Thyroid gland (tissue), 4 donors: ENCODE results near the gene PDZD2. TPM values are rescaled to one million over a fixed set of nuclear protein-coding genes. Genes with fewer than 3 reads are reported as not detected.

Source experiments
- DNase-seq, 2 donors: peaks; one replicate each; pipeline ENCODE4 v3.0.0-alpha.2; 2019
- H3K27ac ChIP-seq, 3 donors: fragments of 200-600 bp; sonication (generic); 1 replicate in 2 of 3; 2 replicates in 1 of 3; pipeline ENCODE4 v1.5.1; 2016 to 2019; ENCODE audit warnings: mild to moderate bottlenecking in 1 of 3, moderate library complexity in 1 of 3
- H3K27me3 ChIP-seq: fragments of 200-600 bp; sonication (generic); one replicate; pipeline ENCODE4 v1.5.1; 2019
- H3K36me3 ChIP-seq, 2 donors: fragments of 200-600 bp; sonication (generic); one replicate each; pipeline ENCODE4 v1.5.1; 2016 to 2019
- H3K4me1 ChIP-seq, 2 donors: fragments of 200-600 bp; sonication (generic); one replicate each; pipeline ENCODE4 v1.5.1; 2017 to 2019
- H3K4me3 ChIP-seq, 3 donors: fragments of 200-600 bp; sonication (generic); replicated peaks in 1 of 3; 1 replicate in 2 of 3; 2 replicates in 1 of 3; pipeline ENCODE4 v1.5.1; 2016; ENCODE audit warnings: mild to moderate bottlenecking in 1 of 3
- H3K9me3 ChIP-seq: fragments of 200-600 bp; sonication (generic); one replicate; pipeline ENCODE4 v1.5.1; 2017
- CTCF ChIP-seq, 6 experiments: fragments of 200-600 bp in 3 of 6; fragments of 450-650 bp in 3 of 6; sonication (generic) in 3 of 6; IDR thresholded peaks; one replicate each; pipeline ENCODE4 v1.5.1; 2016 to 2019; ENCODE audit warnings: antibody characterized with exemption in 6 of 6, mild to moderate bottlenecking in 2 of 6, inconsistent platforms in 1 of 6, moderate library complexity in 1 of 6
- POLR2A ChIP-seq, 2 donors: fragments of 450-650 bp; IDR thresholded peaks; one replicate each; pipeline ENCODE4 v1.6.1; 2017; ENCODE audit warnings: antibody characterized with exemption in 2 of 2, mild to moderate bottlenecking in 2 of 2, moderate library complexity in 1 of 2
- WGBS, 2 donors: methylation state at CpG; one replicate each; pipeline ENCODE4 v1.1.5; 2017; 5-methylcytosine and 5-hydroxymethylcytosine counted together
- intact Hi-C: fragments of 100-400 bp; cut with DNase I; formaldehyde crosslinking; loops from one replicate; pipeline ENCODE4 v1.15.1; 2023
- total RNA-seq, 4 donors: library from RNA; depleted of rRNA; stranded (reverse); fragments of >200 nt; gene quantifications; one replicate each; pipeline ENCODE4 v1.2.3, GENCODE V29; 2016

The PDZD2 gene
- total RNA-seq, 4 donors from 2014 or later: 1.8 to 4.5 (median 3.9) TPM

- WGBS, 2 donors: 79 to 91% methylated on average over 7 to 8 of the region's 8 CpGs
- TF ChIP-seq CTCF (IDR thresholded peaks at IDR 0.05) (no peak), POLR2A (IDR thresholded peaks at IDR 0.05) (no peak)
- Histone ChIP-seq H3K27me3 (no peaks in the 10 kb centered on the region), H3K4me1 (peaks cover 0 to 3% of the 10 kb centered on the region in 2 donors), H3K9me3 (no peaks in the 10 kb centered on the region), H3K27ac (no peak overlapping the region), H3K36me3 (peaks cover 25 to 36% of the 10 kb centered on the region in 2 donors), H3K4me3 (no peak overlapping the region)
- no peak for DNase-seq
- intact Hi-C loops: no loop called here
These were observed 461.9 kb downstream of the PDZD2 start for GRCh38 chr5:32100691-32101302.

GRCh38 chr5:32102254-32102986 lies 463.5 kb downstream of the PDZD2 start:
- TF ChIP-seq POLR2A (IDR thresholded peaks at IDR 0.05) (no peak), CTCF (IDR thresholded peaks at IDR 0.05) (no peak)
- H3K27me3 ChIP-seq: no peaks in the 10 kb centered on the region
- H3K9me3 ChIP-seq: no peaks in the 10 kb centered on the region
- peaks cover 0 to 3% of the 10 kb centered on the region in 2 donors for H3K4me1 ChIP-seq
- no peak for DNase-seq
- H3K36me3 ChIP-seq: peaks cover 31 to 44% of the 10 kb centered on the region in 2 donors
- 86 to 92% methylated on average over 12 of the region's 12 CpGs for WGBS, 2 donors
- no peak overlapping the region for H3K4me3 ChIP-seq
- intact Hi-C loops: no loop called here
- no peak overlapping the region for H3K27ac ChIP-seq

- no peak overlapping the region for H3K27ac ChIP-seq
- no peaks in the 10 kb centered on the region for H3K27me3 ChIP-seq
- TF ChIP-seq POLR2A (IDR thresholded peaks at IDR 0.05): no peak
- no peak for TF ChIP-seq CTCF (IDR thresholded peaks at IDR 0.05)
- intact Hi-C loops: no loop called here
- H3K4me3 ChIP-seq: no peak overlapping the region
- H3K4me1 ChIP-seq: peaks cover 0 to 3% of the 10 kb centered on the region in 2 donors
- peaks cover 34 to 44% of the 10 kb centered on the region in 2 donors for H3K36me3 ChIP-seq
- 94 to 99% methylated on average over 12 of the region's 12 CpGs for WGBS, 2 donors
- DNase-seq: no peak
- no peaks in the 10 kb centered on the region for H3K9me3 ChIP-seq
These were observed 464.6 kb downstream of the PDZD2 start for GRCh38 chr5:32103521-32103920.

GRCh38 chr5:32107291-32107690 lies 468.4 kb downstream of the PDZD2 start:
- no peak overlapping the region for H3K27ac ChIP-seq
- no peaks in the 10 kb centered on the region for H3K27me3 ChIP-seq
- H3K9me3 ChIP-seq: no peaks in the 10 kb centered on the region
- DNase-seq: no peak
- WGBS, 2 donors: 93 to 98% methylated on average over 4 of the region's 4 CpGs
- no peak overlapping the region for H3K4me3 ChIP-seq
- H3K4me1 ChIP-seq: no peaks in the 10 kb centered on the region
- peaks cover 28 to 34% of the 10 kb centered on the region in 2 donors for H3K36me3 ChIP-seq
- intact Hi-C loops: no loop called here
- TF ChIP-seq POLR2A (IDR thresholded peaks at IDR 0.05): no peak
- TF ChIP-seq CTCF (IDR thresholded peaks at IDR 0.05): no peak

GRCh38 chr5:32108167-32108566 lies 469.2 kb downstream of the PDZD2 start:
- intact Hi-C loops: no loop called here
- no peak overlapping the region for H3K27ac ChIP-seq

More at GRCh38 chr5:32108167-32108566, 469.2 kb downstream of the PDZD2 start:
- WGBS, 2 donors: 90 to 94% methylated on average over 4 of the region's 4 CpGs
- no peak for DNase-seq
- Histone ChIP-seq H3K4me1 (no peaks in the 10 kb centered on the region), H3K4me3 (no peak overlapping the region), H3K27me3 (no peaks in the 10 kb centered on the region), H3K36me3 (peaks cover 26 to 29% of the 10 kb centered on the region in 2 donors), H3K9me3 (no peaks in the 10 kb centered on the region)
- TF ChIP-seq CTCF (IDR thresholded peaks at IDR 0.05) (no peak), POLR2A (IDR thresholded peaks at IDR 0.05) (no peak)
